ENCODE results near the gene MBD2.

MBD2 gene

GRCh38 chr18:54109131-54109683, 115.3 kb downstream of the MBD2 start:
- DNase-seq (ENCODE audit: low read depth in 2 of 2), result no peak

- DNase-seq (ENCODE audit: low read depth in 2 of 2), result no peak
Measured at GRCh38 chr18:54102123-54102522, 122.3 kb downstream of the MBD2 start.

Measured in fibroblast of skin of left quadriceps (primary cell).